ENCODE measurements around the gene OR10H4. TPM values are rescaled to one million over a fixed set of nuclear protein-coding genes. Genes with fewer than 3 reads are reported as not detected.

Gene OR10H4
- polyA plus RNA-seq, 12 donors = not detected

Other genes starting within 250 kb of the OR10H4 start
- gene OR10H2, start 221.0 kb upstream of the OR10H4 start, polyA plus RNA-seq (ENCODE audit: insufficient read length in 12 of 12) = not detected
- not detected for gene OR10H3, start 211.0 kb upstream of the OR10H4 start, polyA plus RNA-seq (ENCODE audit: insufficient read length in 12 of 12)
- under 1 TPM in 10 of 12 donors, not detected in 2; 0.04 to 0.09 (median 0.05) TPM for gene OR10H5, start 161.3 kb upstream of the OR10H4 start, polyA plus RNA-seq (ENCODE audit: insufficient read length in 12 of 12)
- gene OR10H1, start 133.3 kb upstream of the OR10H4 start, polyA plus RNA-seq (ENCODE audit: insufficient read length in 12 of 12) = under 1 TPM in 1 of 12 donors, not detected in 11; 0.04 TPM
- under 1 TPM in 1 of 12 donors, not detected in 11; 0.26 TPM for gene CYP4F2, start 50.9 kb upstream of the OR10H4 start, polyA plus RNA-seq (ENCODE audit: insufficient read length in 12 of 12)
- gene CYP4F11, start 14.5 kb upstream of the OR10H4 start, polyA plus RNA-seq (ENCODE audit: insufficient read length in 12 of 12) = under 1 TPM in 2 of 12 donors, not detected in 10; 0.15 to 0.33 TPM
- gene TPM4, start 127.5 kb downstream of the OR10H4 start, polyA plus RNA-seq (ENCODE audit: insufficient read length in 12 of 12) = 100 to 1,000 TPM; 168 to 459 (median 216) TPM
- gene RAB8A, start 162.9 kb downstream of the OR10H4 start, polyA plus RNA-seq (ENCODE audit: insufficient read length in 12 of 12) = 10 to 100 TPM in 11 of 12 donors, not detected in 1; 18.9 to 90.2 (median 34.4) TPM
- 1 to 10 TPM in 1 of 12 donors, under 1 TPM in 9, not detected in 2; 0.13 to 2.4 (median 0.37) TPM for gene HSH2D, start 194.7 kb downstream of the OR10H4 start, polyA plus RNA-seq (ENCODE audit: insufficient read length in 12 of 12)
- gene CIB3, start 224.5 kb downstream of the OR10H4 start, polyA plus RNA-seq (ENCODE audit: insufficient read length in 12 of 12) = not detected
- gene FAM32A, start 236.4 kb downstream of the OR10H4 start, polyA plus RNA-seq (ENCODE audit: insufficient read length in 12 of 12) = 10 to 100 TPM in 11 of 12 donors, not detected in 1; 58.2 to 81.6 (median 63.1) TPM
- 10 to 100 TPM in 11 of 12 donors, not detected in 1; 33.0 to 94.9 (median 41.2) TPM for gene AP1M1, start 248.9 kb downstream of the OR10H4 start, polyA plus RNA-seq (ENCODE audit: insufficient read length in 12 of 12)